Chondrocyte (in vitro differentiated cells): Measurements from ENCODE around the gene NID2. TPM values are rescaled to one million over a fixed set of nuclear protein-coding genes. Genes with fewer than 3 reads are reported as not detected.

Source experiments
- DNase-seq: peaks from one replicate; pipeline ENCODE4 v3.0.0; 2021; ENCODE audit warnings: mixed read lengths, low spot score
- H3K27ac Mint-ChIP-seq: one replicate; pipeline ENCODE4 v1.8.0; 2021; ENCODE audit warnings: mild to moderate bottlenecking, moderate library complexity, mixed read lengths; ENCODE audit not compliant: unreplicated experiment
- H3K27me3 Mint-ChIP-seq: 2 replicates; pipeline ENCODE4 v1.8.0; 2021; ENCODE audit warnings: low read depth, mixed read lengths
- H3K36me3 Mint-ChIP-seq: 2 replicates; pipeline ENCODE4 v1.8.0; 2021; ENCODE audit warnings: low read depth, mixed read lengths
- H3K4me1 Mint-ChIP-seq: 2 replicates; pipeline ENCODE4 v1.8.0; 2021; ENCODE audit warnings: low read depth, mild to moderate bottlenecking, mixed read lengths
- H3K4me3 Mint-ChIP-seq: one replicate; pipeline ENCODE4 v1.8.0; 2021; ENCODE audit warnings: mild to moderate bottlenecking, moderate library complexity, mixed read lengths; ENCODE audit not compliant: unreplicated experiment
- H3K9me3 Mint-ChIP-seq: 2 replicates; pipeline ENCODE4 v1.8.0; 2021; ENCODE audit warnings: low read depth, mixed read lengths
- total RNA-seq: library from RNA; stranded (reverse); gene quantifications from 3 replicates; pipeline ENCODE4 v1.2.1, GENCODE V29; 2021
- TF ChIP-seq, protein P1 (sequence below): fragments of 200-600 bp; sonication (generic); IDR thresholded peaks from 2 replicates; pipeline ENCODE4 v1.5.0; 2021; ENCODE audit warnings: antibody characterized with exemption, mild to moderate bottlenecking, moderate library complexity

The NID2 gene
- total RNA-seq, 1 donor from 2014 or later = 51.6 TPM

DNA sequence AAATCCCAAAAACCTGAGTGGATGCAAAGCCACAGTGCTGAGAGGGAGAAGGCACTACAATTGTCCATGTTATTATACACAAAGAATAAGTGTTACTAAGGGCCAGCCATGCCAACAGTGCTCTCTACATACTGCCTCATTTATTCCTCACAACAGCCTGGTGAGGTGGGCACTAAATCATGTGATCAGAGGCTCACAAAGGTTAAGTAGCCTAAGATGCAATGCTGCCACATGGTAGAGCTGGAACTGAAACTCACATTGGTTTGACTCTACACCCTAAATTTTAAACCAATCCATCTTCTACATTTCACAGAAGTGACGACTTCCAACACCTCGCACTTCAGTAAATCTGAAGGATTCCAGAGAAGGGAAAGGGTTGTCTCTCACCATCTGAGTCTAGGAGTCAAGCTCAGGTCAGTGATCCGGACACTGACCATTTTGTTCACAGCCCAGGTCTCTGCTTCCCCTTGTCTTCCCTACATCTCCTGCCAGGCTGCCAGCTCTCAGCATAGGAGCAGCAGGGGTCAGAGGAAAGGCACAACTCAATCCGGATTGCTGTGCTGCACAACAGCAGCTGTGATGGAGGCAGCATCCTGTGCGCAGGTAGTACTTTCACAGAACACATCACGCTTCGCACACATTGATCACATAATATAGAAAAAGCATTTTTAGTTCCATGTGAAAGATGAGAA lies 29.6 kb downstream of the NID2 start:
- Mint-ChIP-seq H3K36me3 (peaks cover 42% of the 10 kb centered on the region), H3K27ac (no peak overlapping the region), H3K4me3 (no peak overlapping the region), H3K4me1 (peaks cover 16% of the 10 kb centered on the region), H3K9me3 (peaks cover 4% of the 10 kb centered on the region), H3K27me3 (no peaks in the 10 kb centered on the region)
- no peak for DNase-seq
- TF ChIP-seq, protein P1, sequence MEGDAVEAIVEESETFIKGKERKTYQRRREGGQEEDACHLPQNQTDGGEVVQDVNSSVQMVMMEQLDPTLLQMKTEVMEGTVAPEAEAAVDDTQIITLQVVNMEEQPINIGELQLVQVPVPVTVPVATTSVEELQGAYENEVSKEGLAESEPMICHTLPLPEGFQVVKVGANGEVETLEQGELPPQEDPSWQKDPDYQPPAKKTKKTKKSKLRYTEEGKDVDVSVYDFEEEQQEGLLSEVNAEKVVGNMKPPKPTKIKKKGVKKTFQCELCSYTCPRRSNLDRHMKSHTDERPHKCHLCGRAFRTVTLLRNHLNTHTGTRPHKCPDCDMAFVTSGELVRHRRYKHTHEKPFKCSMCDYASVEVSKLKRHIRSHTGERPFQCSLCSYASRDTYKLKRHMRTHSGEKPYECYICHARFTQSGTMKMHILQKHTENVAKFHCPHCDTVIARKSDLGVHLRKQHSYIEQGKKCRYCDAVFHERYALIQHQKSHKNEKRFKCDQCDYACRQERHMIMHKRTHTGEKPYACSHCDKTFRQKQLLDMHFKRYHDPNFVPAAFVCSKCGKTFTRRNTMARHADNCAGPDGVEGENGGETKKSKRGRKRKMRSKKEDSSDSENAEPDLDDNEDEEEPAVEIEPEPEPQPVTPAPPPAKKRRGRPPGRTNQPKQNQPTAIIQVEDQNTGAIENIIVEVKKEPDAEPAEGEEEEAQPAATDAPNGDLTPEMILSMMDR = no peak

DNA sequence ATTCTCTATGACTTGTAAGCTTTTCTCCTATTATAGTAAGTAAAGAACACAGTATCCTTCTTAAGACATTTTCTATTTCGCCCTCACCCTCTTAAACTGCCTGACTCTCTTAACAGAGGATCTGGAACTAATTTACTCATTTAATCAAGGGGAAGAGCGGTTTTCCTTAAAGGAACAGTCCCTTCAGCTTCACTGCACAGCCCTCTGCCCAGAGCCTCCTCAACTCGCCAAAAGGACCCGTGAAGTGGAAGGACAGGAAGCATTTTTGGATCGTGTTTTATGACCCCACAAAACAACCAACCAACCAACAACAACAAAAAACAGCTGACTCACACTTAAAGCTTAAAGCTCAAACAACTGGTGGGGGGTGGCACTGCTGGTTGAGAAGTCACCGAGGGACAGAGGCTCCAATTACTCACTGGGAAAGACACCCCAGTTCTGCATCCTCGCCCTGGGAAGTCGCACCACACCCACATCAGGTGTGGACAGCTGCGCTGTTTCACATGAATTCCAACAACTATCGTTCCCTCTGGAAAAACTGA lies 35.7 kb downstream of the NID2 start:
- H3K27me3 Mint-ChIP-seq = no peaks in the 10 kb centered on the region
- H3K4me3 Mint-ChIP-seq = no peak overlapping the region
- peaks cover 51% of the 10 kb centered on the region for H3K4me1 Mint-ChIP-seq
- TF ChIP-seq, protein P1 = no peak
- peak overlapping the region; percentile 81 for H3K27ac Mint-ChIP-seq
- DNase-seq = no peak
- H3K36me3 Mint-ChIP-seq = peaks cover 23% of the 10 kb centered on the region
- H3K9me3 Mint-ChIP-seq = peaks cover 4% of the 10 kb centered on the region

DNA sequence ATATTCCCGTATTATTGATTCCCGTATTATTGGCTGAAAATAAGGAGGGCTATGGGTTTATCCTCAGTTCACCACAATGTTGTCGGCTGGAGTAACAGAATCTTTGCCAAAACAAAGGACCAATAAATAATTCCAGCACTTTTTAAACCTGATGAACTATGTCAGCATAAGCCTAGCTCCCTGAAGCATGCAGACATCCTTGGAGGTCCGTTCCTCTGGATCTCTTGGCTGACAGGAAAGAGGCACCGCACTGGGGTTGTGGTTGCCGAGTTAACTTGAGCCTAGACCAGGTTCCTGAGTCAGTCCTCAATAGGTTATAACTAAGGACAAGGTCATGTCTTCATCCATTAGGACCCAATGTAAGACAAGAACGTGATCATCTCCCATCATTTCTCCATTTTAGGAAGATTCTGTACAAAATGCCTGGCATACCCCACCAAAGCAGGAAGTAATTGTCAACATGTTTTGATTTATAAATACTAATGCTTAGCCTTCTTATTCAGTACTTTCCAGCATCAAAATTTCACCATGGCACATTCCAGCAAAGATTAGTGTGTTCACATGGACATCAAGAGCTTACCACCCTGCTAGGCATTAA lies 36.6 kb downstream of the NID2 start:
- peaks cover 60% of the 10 kb centered on the region for H3K4me1 Mint-ChIP-seq
- no peak for DNase-seq
- TF ChIP-seq, protein P1 = no peak
- no peak overlapping the region for H3K4me3 Mint-ChIP-seq
- peak overlapping the region; percentile 81 for H3K27ac Mint-ChIP-seq
- peaks cover 4% of the 10 kb centered on the region for H3K9me3 Mint-ChIP-seq
- no peaks in the 10 kb centered on the region for H3K27me3 Mint-ChIP-seq
- peaks cover 17% of the 10 kb centered on the region for H3K36me3 Mint-ChIP-seq

DNA sequence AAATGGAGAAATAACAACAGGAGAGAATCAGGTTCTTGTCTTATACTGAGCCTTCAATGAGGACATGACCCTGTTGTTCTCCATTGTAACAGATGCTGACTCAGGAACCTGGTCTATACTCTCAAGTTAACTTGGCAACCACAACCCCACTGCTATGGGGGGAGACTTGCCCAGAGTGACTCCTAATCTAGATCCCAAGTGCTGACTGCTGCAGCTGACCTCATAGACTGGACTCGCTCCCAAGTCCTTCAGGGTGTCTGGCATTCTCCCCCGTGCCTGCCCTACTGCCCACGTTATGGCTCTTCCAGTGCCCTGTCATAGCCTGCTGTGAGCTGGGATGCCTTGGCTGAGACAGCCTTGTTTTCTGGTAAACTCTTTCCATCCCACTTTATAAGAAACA lies 37.1 kb downstream of the NID2 start:
- no peak for DNase-seq
- H3K27ac Mint-ChIP-seq = no peak overlapping the region

DNA sequence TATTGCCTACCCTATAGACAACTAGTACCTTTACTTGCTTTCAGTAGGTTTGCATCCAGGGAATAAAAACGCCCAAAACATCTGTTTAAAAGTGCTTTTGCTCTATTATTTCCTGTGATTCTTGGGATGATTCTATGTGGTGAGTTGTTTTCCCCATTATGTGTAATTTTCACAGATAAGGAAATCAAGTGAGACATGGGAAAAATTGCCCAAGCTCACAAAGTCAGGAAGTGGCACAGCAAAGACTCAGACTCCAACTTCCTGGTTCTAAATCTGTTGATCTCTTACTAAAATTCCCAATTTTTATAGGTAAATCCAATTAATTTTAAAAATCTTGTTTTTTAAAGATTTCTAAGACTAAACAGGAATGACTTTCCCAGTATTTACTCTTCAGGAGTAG lies 39.0 kb downstream of the NID2 start:
- Mint-ChIP-seq H3K4me1 (peaks cover 84% of the 10 kb centered on the region), H3K9me3 (no peaks in the 10 kb centered on the region), H3K27ac (no peak overlapping the region), H3K36me3 (peaks cover 2% of the 10 kb centered on the region), H3K27me3 (no peaks in the 10 kb centered on the region), H3K4me3 (no peak overlapping the region)
- TF ChIP-seq, protein P1 = no peak
- no peak for DNase-seq

More for the DNA sequence above, 37.1 kb downstream of the NID2 start:
- H3K4me1 Mint-ChIP-seq = peaks cover 65% of the 10 kb centered on the region
- TF ChIP-seq, protein P1 = no peak
- H3K4me3 Mint-ChIP-seq = no peak overlapping the region
- H3K36me3 Mint-ChIP-seq = peaks cover 14% of the 10 kb centered on the region
- H3K9me3 Mint-ChIP-seq = peaks cover 4% of the 10 kb centered on the region
- no peaks in the 10 kb centered on the region for H3K27me3 Mint-ChIP-seq
